Measurements from ENCODE around the gene GJA4.

Gene GJA4

DNA sequence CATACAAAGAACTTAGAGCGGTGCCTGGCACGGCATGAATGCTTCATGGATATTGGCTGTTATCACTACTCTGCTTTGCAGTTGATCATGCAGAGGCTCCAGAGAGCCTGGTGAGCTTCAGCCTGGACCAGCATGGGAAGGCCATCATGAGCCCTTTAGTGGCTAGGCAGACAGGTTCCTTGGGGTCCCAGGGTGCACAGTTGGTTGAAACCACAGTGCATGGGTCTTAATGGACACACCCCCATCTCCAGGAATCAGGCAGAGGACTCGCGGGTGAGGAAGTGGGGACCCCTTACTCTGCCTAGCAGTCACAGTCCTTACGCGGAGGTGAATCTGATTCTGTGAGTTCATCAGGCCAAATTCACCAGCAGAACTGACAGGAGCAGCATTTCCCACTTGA lies 36.8 kb upstream of the GJA4 start:
- ChIA-PET CTCF (interaction anchor here (3.9 kb wide), 1 partner anchor 13 kb away, joined by 40 read pairs; no protein-coding TSS in a partner anchor), POLR2A (no interaction called here)
- H3K4me3 ChIP-seq (ENCODE audit: low read depth, low read length): no peak overlapping the region
- TF ChIP-seq, protein P1, sequence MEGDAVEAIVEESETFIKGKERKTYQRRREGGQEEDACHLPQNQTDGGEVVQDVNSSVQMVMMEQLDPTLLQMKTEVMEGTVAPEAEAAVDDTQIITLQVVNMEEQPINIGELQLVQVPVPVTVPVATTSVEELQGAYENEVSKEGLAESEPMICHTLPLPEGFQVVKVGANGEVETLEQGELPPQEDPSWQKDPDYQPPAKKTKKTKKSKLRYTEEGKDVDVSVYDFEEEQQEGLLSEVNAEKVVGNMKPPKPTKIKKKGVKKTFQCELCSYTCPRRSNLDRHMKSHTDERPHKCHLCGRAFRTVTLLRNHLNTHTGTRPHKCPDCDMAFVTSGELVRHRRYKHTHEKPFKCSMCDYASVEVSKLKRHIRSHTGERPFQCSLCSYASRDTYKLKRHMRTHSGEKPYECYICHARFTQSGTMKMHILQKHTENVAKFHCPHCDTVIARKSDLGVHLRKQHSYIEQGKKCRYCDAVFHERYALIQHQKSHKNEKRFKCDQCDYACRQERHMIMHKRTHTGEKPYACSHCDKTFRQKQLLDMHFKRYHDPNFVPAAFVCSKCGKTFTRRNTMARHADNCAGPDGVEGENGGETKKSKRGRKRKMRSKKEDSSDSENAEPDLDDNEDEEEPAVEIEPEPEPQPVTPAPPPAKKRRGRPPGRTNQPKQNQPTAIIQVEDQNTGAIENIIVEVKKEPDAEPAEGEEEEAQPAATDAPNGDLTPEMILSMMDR (IDR thresholded peaks at IDR 0.05; ENCODE audit: insufficient read depth, low read length, missing control alignments): no peak
- no peak for DNase-seq (ENCODE audit: low read depth, low spot score)

DNA sequence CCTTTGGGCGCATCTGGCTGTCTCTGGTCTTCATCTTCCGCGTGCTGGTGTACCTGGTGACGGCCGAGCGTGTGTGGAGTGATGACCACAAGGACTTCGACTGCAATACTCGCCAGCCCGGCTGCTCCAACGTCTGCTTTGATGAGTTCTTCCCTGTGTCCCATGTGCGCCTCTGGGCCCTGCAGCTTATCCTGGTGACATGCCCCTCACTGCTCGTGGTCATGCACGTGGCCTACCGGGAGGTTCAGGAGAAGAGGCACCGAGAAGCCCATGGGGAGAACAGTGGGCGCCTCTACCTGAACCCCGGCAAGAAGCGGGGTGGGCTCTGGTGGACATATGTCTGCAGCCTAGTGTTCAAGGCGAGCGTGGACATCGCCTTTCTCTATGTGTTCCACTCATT lies 35.4 kb upstream of the GJA4 start:
- H3K4me3 ChIP-seq (ENCODE audit: low read depth, low read length): no peak overlapping the region
- POLR2A ChIA-PET: no interaction called here
- TF ChIP-seq, protein P1 (IDR thresholded peaks at IDR 0.05; ENCODE audit: insufficient read depth, low read length, missing control alignments): no peak
- no peak for DNase-seq (ENCODE audit: low read depth, low spot score)
- CTCF ChIA-PET: interaction anchor here (2.9 kb wide), 1 partner anchor 15 kb away, joined by 13 read pairs; no protein-coding TSS in a partner anchor

DNA sequence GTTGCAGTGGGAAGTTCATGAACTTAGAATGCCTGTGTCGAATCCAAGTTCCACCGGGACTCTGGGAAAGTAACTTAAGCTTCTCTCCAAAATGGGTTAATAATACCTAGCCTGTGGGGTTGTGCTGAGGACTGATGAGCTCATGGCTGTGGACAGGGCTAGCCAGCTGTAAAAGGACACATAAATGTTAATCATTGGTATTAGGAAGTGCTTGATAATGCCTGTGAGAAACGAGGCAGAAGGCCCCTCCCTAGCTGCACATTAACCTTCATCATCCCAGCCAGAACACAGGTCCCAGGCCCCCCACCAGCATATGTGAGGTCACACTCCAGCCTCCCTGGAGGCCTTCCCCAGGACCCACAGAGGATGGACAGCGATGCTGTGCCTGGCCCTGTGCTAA lies 34.0 kb upstream of the GJA4 start:
- ChIA-PET CTCF (interaction anchor here (2.9 kb wide), 1 partner anchor 16 kb away, joined by 13 read pairs; no protein-coding TSS in a partner anchor), POLR2A (no interaction called here)
- no peak for DNase-seq (ENCODE audit: low read depth, low spot score)
- TF ChIP-seq, protein P1 (IDR thresholded peaks at IDR 0.05; ENCODE audit: insufficient read depth, low read length, missing control alignments): no peak
- no peak overlapping the region for H3K4me3 ChIP-seq (ENCODE audit: low read depth, low read length)

DNA sequence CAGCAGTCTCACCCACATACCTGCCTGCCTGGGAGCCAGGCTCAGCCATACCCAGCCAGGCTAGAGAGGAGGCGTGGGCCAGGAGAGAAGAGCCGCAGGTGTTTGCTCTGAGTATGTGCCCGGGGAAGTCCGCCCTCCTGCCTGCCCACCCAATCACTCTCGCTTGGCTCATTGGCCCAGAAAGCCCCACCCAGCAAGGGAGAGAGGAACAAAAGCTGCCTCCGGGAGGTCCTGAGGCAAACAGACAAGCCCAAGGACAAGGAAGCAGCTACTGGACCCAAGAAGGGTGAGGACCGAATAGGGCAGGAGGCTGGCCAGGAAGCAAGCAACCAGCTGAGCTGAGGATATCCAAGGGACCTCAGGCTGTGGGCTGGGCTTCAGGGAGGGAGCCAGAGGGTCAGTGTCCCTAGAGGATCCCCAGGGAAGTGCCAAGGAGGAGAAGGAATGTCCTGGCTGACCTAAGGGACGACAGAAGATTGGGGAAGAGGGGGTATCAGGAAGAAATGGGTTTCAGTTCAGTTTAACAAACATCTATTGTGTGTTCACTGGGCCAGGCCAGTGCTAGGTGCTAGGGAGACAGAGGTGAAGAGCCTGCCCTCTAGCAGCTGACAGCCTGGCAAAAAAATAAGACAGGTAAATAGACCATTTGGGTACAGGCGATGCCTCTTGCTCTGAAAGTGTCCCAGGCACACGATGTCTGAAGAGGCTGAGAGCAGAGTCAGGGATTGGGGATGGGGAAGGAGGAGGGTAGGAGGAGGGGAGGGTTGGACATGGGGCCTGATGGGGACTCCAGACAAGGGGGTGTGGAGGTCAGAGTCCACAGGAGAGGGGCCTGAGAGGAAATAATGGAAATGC lies 33.1 kb upstream of the GJA4 start, which contains the start of gene GJB4:
GJB4 (plus strand) TSS at position 238 of the 855 bp plus-strand sequence. CDS start 1,515 bp downstream, outside the sequence.
- ChIA-PET POLR2A (no interaction called here), CTCF (interaction anchor here (2.9 kb wide), 1 partner anchor 17 kb away, joined by 13 read pairs; no protein-coding TSS in a partner anchor)
- no peak within 1 kb of the TSS for H3K4me3 ChIP-seq (ENCODE audit: low read depth, low read length)
- TF ChIP-seq, protein P1 (IDR thresholded peaks at IDR 0.05; ENCODE audit: insufficient read depth, low read length, missing control alignments): no peak
- DNase-seq (ENCODE audit: low read depth, low spot score): no peak

DNA sequence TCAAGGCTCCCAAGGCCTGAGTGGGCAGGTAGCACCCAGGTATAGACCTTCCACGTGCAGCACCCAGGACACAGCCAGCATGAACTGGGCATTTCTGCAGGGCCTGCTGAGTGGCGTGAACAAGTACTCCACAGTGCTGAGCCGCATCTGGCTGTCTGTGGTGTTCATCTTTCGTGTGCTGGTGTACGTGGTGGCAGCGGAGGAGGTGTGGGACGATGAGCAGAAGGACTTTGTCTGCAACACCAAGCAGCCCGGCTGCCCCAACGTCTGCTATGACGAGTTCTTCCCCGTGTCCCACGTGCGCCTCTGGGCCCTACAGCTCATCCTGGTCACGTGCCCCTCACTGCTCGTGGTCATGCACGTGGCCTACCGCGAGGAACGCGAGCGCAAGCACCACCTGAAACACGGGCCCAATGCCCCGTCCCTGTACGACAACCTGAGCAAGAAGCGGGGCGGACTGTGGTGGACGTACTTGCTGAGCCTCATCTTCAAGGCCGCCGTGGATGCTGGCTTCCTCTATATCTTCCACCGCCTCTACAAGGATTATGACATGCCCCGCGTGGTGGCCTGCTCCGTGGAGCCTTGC lies 31.5 kb upstream of the GJA4 start:
- H3K4me3 ChIP-seq (ENCODE audit: low read depth, low read length): no peak overlapping the region
- DNase-seq (ENCODE audit: low read depth, low spot score): no peak
- TF ChIP-seq, protein P1 (IDR thresholded peaks at IDR 0.05; ENCODE audit: insufficient read depth, low read length, missing control alignments): no peak
- POLR2A ChIA-PET: no interaction called here
- CTCF ChIA-PET: no interaction called here

DNA sequence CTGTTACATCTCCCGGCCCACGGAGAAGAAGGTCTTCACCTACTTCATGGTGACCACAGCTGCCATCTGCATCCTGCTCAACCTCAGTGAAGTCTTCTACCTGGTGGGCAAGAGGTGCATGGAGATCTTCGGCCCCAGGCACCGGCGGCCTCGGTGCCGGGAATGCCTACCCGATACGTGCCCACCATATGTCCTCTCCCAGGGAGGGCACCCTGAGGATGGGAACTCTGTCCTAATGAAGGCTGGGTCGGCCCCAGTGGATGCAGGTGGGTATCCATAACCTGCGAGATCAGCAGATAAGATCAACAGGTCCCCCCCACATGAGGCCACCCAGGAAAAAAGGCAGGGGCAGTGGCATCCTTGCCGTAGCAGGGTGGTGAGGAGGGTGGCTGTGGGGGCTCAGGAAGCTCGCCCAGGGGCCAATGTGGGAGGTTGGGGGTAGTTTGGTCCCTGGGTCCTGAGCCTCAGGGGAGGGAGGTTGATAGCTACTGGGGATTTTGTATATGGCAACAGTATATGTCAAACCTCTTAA lies 31.0 kb upstream of the GJA4 start:
- H3K4me3 ChIP-seq (ENCODE audit: low read depth, low read length): no peak overlapping the region
- POLR2A ChIA-PET: no interaction called here
- DNase-seq (ENCODE audit: low read depth, low spot score): no peak
- CTCF ChIA-PET: interaction anchor here (0.9 kb wide), 1 partner anchor 20 kb away, joined by 3 read pairs; no protein-coding TSS in a partner anchor
- TF ChIP-seq, protein P1 (IDR thresholded peaks at IDR 0.05; ENCODE audit: insufficient read depth, low read length, missing control alignments): no peak
